Hepatocyte (in vitro differentiated cells): ENCODE results near the gene SIL1.

Experiments
- EZH2 ChIP-seq: fragments of 200-600 bp; sonication (generic); IDR thresholded peaks from 2 replicates; pipeline ENCODE4 v1.6.1; 2016; ENCODE audit warnings: antibody characterized with exemption, mild to moderate bottlenecking, borderline replicate concordance
- TF ChIP-seq, protein P1 (sequence below): fragments of 200-600 bp; sonication (generic); IDR thresholded peaks from 2 replicates; pipeline ENCODE4 v1.5.1; 2016; ENCODE audit warnings: antibody characterized with exemption, mild to moderate bottlenecking; ENCODE audit not compliant: poor library complexity

DNA sequence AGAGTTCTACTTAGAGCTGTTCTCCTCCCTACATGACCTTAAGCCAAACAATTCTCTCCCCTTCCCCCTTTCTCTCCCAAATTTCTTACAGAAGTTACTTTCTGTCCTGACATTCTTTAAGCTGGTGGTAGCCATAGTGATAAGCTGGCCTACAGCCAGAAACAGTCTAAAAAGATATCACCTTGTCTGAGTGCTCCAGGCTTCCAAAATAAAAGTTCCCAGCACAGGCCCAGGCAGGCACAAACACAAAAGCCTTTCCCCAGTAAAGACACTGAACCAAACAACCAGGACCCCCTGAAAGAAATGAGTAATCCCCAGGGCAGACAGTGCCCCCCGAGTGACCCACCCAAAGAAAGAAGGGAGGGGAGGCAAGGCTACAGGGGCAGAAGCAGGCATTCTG, 19.2 kb downstream of the SIL1 start:
- TF ChIP-seq, protein P1, sequence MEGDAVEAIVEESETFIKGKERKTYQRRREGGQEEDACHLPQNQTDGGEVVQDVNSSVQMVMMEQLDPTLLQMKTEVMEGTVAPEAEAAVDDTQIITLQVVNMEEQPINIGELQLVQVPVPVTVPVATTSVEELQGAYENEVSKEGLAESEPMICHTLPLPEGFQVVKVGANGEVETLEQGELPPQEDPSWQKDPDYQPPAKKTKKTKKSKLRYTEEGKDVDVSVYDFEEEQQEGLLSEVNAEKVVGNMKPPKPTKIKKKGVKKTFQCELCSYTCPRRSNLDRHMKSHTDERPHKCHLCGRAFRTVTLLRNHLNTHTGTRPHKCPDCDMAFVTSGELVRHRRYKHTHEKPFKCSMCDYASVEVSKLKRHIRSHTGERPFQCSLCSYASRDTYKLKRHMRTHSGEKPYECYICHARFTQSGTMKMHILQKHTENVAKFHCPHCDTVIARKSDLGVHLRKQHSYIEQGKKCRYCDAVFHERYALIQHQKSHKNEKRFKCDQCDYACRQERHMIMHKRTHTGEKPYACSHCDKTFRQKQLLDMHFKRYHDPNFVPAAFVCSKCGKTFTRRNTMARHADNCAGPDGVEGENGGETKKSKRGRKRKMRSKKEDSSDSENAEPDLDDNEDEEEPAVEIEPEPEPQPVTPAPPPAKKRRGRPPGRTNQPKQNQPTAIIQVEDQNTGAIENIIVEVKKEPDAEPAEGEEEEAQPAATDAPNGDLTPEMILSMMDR = no peak
- no peak for TF ChIP-seq EZH2
